Measurements from ENCODE around the gene DDTL. TPM values are rescaled to one million over a fixed set of nuclear protein-coding genes. Genes with fewer than 3 reads are reported as not detected.
"Not testable (repeated sequence)": the region's sequence is repeated elsewhere in the genome, so short reads cannot be mapped to it uniquely, and the experiment has no call there.

DDTL gene
- total RNA-seq, 4 donors from 2014 or later = 0.84 to 1.1 TPM; not detected in 2

GRCh38 chr22:23953485-23953884 lies 13.2 kb upstream of the DDTL start:
- ATAC-seq (ENCODE audit: low FRiP score); DNase-seq (ENCODE audit: low spot score): not testable (repeated sequence)

- not testable (repeated sequence) for DNase-seq (ENCODE audit: low spot score); ATAC-seq (ENCODE audit: low FRiP score)
Measured at GRCh38 chr22:23954193-23954990, 12.3 kb upstream of the DDTL start.

- not testable (repeated sequence) for ATAC-seq (ENCODE audit: low FRiP score); DNase-seq (ENCODE audit: low spot score)
Measured at GRCh38 chr22:23954991-23955305, 11.7 kb upstream of the DDTL start.

- not testable (repeated sequence) for DNase-seq (ENCODE audit: low spot score); ATAC-seq (ENCODE audit: low FRiP score)
Measured at GRCh38 chr22:23955886-23956285, 10.8 kb upstream of the DDTL start.

- peak in 1 of 3 donors; percentile 65 for TF ChIP-seq CTCF (IDR thresholded peaks at IDR 0.05)
Measured at GRCh38 chr22:23956301-23956900, 10.3 kb upstream of the DDTL start.

GRCh38 chr22:23961084-23961771 lies 5.5 kb upstream of the DDTL start, which contains the start of gene GSTT2B:
GSTT2B (minus strand) TSS chr22:23961195; CDS start chr22:23961131, 64 bp downstream.
- DNase-seq (ENCODE audit: low spot score) = not testable (repeated sequence)
- ATAC-seq (ENCODE audit: low FRiP score) = peak; percentile 88

More at GRCh38 chr22:23956301-23956900, 10.3 kb upstream of the DDTL start:
- peak; percentile 93 for DNase-seq (ENCODE audit: low spot score)
- peak; percentile 42 for ATAC-seq (ENCODE audit: low FRiP score)

GRCh38 chr22:23966094-23966493 lies 594 bp upstream of the DDTL start:
- ATAC-seq (ENCODE audit: low FRiP score); DNase-seq (ENCODE audit: low spot score): not testable (repeated sequence)

GRCh38 chr22:23969071-23969470 lies 2.4 kb downstream of the DDTL start:
- DNase-seq (ENCODE audit: low spot score) = no peak
- no peak for ATAC-seq (ENCODE audit: low FRiP score)
- TF ChIP-seq CTCF (IDR thresholded peaks at IDR 0.05) = no peak

GRCh38 chr22:23970201-23970641 lies 3.5 kb downstream of the DDTL start:
- DNase-seq (ENCODE audit: low spot score) (no peak), ATAC-seq (ENCODE audit: low FRiP score) (no peak)
- TF ChIP-seq CTCF (IDR thresholded peaks at IDR 0.05) = no peak

- no peak for TF ChIP-seq CTCF (IDR thresholded peaks at IDR 0.05)
- DNase-seq (ENCODE audit: low spot score) (no peak), ATAC-seq (ENCODE audit: low FRiP score) (no peak)
Measured at GRCh38 chr22:23970816-23971486, 4.3 kb downstream of the DDTL start.

- not testable (repeated sequence) for DNase-seq (ENCODE audit: low spot score); ATAC-seq (ENCODE audit: low FRiP score)
Measured at GRCh38 chr22:23971927-23972326, 5.2 kb downstream of the DDTL start.

GRCh38 chr22:23974345-23974744 lies 7.7 kb downstream of the DDTL start, which contains the start of gene DDT:
DDT (minus strand) TSS chr22:23974441; CDS start chr22:23974414, 27 bp downstream.
- ATAC-seq (ENCODE audit: low FRiP score) = peak; percentile 97
- not testable (repeated sequence) for DNase-seq (ENCODE audit: low spot score)

- peak; percentile 16 for ATAC-seq (ENCODE audit: low FRiP score)
- not testable (repeated sequence) for DNase-seq (ENCODE audit: low spot score)
Measured at GRCh38 chr22:23974836-23975352, 8.2 kb downstream of the DDTL start.
